HG03045 (cell line): ENCODE measurements around the gene GJA3.

ENCODE experiments used
- ATAC-seq: cut with Tn5 transposase; IDR thresholded peaks from one replicate; pipeline ENCODE4 v1.9.1; 2021; ENCODE audit warnings: mild to moderate bottlenecking, moderate library complexity; ENCODE audit not compliant: unreplicated experiment

The GJA3 gene

DNA sequence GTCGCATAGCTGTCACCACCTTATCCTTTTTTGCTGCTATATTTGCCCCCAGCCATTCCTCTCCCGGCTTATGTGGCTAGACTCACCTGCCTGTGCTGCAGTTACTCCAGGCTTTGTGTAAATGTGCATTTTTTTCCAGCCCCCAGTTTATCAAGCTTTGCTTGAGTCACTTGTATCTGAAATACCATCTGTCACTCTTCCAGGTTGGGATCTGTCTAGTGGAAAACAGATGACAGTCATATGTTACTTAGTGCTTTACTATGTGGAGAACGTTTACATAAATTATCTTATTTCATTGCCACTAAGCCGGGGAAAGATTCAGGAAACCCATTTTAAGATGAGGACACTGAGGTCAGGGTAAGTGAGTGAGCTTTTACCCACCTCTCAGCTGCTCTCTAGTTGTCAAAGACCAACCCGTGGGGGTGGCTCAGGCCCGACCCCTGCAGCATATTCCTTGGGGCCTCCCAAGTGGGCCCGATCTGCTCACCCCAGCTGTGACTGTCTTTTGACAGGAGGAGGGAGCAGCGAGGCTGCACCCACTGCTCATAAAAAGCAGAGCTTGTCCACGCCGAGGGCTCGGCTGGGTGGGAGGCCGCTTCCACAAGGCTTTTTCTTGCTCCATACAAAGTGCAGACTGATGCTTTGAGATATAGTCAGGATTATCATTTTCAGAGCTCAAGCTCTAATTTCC, 24.7 kb upstream of the GJA3 start:
- ATAC-seq, result no peak

DNA sequence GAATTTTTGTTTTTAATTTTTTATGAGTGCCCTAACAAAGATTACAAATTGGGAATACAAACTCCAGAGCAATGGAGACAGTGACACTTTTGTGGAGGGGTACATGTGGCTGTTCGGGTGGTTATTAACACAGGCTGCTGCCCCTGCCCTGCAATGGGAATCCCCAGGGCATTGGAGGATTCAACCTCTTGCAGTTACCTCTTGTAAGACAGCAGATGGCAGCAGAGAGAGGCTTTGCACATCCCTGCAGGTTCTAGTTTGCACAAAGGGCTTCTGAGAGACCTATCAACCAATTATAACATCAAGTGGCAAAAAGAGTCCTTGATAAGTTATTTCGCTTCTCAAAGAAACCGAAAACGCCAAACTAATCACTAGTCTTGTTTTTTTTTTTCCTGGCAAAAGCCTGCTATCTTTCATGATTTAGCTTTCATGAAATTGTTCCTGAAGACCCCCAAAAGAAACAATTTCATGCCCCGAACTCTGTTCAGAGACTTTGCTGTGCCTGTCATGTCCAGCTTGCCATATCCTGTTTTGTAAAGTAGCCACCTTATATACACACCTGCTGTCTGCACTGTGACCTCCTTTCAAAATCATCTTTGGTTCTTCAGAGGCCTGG, 21.5 kb upstream of the GJA3 start:
- ATAC-seq, result no peak

DNA sequence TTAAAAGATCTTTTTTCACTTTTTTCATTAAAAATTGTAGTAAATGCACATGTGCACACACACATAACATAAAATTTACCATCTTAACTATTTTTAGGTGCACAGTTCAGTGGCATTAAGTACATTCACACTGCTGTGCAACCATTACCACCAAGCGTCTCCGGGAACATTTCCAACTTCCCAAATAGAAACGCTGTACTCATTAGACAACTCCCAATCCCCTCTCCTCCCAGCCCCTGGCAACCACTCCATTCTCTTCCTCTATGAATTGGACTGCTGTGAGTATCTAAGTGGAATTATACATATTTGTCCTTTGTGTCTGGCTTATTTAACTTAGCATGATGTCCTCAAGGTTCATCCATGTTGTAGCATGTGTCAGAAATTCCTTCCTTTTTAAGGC, 20.3 kb upstream of the GJA3 start:
- ATAC-seq, result no peak

DNA sequence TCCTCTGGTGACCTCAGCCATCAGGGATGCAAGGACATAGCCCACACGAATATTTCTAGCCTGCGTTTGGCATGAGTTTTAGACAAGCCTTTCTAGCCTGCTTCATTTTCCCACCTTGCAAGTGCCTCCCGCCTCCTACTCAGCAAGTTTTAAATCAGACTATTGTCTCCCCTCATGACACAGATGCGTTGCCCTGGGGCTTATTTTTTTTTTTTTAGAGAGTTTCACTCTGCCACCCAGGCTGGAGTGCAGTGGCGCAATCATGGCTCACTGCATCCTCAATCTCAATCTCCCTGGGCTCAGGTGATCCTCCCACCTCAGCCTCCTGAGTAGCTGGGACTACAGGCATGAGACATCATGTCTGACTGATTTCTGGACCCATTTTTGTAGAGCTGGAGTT, 17.3 kb upstream of the GJA3 start:
- no peak for ATAC-seq

DNA sequence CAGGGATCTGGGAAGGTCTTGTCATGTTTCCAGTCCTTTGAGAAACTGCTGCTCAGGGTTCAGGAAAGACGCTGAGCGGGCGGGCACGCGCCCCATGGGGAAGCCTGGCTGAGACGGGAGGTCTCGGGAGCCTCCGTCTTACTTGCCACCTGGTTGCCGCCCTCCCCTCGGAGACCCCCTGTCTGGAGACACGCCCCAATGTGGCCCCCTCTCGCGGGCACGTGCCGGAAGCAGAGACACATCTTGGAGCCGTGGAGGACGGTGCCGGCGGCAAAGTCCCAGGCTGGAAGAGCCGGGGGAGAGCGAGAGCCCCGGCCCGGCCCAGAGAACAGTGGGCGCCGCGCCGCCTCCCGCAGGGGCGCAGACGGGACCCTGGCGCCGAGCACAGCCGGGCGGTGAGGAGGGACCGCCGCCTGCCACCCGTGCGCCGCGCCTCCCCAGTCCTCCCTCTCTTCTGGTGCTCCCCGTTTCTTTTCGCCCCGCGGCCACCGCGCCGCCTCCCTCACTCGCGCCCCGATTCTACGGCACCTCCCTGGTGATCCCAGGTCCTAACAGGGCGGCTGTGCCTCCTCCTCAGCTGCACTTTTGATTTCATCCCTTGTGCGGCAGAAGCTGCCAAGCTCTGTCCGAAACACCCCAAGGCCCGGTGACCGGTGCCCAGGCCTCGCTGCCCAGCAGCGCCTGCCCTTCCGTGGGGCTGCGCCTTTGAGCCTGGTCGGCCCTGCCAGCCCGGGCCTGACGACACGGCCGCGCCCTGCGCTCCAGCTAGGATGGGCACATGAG, 16.4 kb upstream of the GJA3 start:
- no peak for ATAC-seq

DNA sequence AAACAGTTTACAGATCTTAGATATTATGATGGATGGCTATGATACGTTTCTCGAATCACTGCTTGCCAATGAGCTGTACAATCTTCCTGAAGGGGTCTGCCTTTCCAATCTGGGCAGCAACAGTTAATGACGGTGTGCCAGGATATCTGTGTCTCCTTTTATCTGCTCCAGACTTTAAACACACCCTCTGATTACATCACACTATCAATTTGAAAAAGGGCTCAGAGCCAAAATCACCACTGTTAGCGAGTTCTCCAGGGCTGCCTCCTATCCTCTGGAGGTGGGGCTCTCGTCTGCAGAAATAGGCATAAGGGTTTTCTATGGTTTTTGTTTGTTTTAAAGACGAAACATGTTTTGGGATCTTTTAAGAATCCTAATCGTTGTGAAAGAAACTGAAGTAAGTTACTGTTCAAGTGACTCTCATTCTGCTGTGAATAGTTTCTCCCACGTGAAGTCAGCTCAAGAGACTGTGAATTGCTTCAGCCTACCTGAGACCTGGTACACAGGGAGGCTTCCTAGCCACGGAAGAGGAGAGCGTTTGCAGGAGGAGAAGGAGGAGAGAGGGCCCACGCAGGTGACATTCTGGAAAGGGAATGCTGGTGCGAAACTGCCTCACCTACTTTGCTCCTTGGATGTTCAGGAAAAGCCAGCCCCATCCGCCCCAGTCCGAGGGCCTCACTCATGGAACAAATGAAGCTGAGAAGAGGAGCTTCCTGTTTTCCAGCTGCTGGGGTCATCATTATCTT, 15.2 kb upstream of the GJA3 start:
- ATAC-seq, result no peak

DNA sequence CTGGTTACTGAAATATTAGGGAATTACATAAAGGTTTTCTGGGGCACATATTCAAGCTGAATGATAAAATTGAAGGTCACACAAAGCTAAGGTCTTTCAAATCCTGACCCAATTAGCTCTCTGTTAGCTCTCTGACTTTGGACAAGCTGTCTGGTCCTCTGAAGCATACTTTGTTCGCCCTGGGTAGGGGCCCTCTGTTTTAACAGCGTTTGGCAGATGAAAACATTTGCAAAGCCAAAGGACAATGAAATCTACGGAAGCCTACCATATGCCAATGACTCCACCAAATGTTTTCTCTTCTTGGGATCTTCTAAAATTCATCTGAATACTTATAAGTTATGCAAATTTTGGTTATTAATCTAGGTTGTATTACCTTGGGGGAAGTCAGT, 14.5 kb upstream of the GJA3 start:
- no peak for ATAC-seq

DNA sequence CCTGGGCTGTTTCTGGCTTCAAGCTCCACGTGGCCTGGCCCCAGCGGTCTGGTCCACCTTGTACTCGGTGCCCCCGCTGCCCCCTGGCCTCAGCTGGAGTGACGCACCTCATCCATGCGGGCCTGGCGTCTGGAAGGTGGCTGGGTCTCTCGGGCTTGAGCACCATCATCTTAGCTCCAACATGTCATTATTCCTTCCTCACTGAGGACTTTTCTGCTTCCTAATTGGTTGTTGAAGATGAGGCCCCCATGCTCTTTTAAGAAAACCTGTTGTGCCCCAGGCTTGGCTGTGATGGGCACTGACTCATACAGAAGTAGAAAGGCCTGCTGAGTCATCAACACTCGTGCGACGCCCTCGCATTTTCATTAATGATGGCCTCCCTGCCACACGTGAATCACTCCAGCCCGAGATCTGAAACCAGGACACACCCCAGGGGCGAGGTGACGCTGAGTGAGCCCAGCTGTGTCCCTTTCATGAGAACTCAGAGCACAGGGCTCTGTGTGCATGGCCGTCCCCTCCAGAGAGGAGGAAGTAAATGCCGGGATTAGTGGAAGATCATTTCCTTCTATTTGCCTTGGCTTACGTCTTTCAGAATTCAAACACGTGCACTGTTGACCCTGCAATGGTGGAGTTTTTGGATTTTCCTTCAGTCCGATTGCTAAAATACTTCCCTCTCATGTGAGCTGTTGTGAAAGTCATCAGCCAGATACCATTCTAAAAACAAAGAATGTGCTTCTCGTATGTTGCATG, 14.0 kb upstream of the GJA3 start:
- ATAC-seq, result peak; percentile 85

DNA sequence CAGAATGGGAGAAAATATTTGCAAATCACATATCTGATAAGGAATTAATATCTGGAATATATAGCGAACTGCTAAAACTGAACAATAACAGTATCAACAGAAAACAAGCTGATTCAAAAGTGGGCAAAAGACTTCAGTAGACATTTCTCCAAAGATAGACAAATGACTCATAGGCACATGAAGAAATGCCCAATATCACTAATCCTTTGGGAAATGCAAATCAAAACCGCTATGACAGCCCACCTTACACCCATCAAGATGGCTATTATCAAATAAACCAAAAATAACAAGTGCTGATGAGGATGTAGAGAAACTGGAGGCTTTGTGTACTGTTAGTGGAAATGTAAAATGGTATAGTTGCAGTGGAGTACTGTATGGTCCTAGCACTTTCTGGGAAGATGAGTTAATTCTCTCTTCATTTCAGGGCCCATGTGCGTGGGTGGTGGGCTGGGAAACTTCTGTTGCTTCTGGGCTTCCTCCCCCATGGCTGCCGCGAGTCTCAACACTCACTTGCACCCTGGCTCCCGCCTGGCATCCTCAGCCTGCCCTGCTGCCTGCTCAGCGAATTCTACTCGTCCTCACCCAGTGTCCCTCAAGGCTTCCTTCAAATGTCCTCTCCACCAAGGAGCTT, 12.4 kb upstream of the GJA3 start:
- no peak for ATAC-seq

DNA sequence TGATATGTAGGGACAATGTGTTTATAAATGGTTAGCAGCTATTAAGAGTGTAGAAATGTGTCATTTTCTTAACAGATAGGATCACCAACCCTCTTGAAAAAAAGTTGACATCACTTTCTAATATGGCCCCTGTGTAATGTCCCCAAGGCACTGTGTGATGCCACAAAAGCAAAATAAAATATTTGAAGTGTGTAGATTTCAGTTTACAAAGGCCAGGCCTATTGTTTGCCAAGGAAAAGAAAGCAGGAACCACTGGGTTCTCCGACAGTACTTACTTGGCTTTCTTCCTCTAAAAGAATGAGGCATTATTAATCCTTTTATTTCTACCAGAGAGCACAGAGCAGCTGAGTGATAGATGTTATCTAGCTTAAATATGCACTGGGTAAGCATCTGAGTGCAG, 10.5 kb upstream of the GJA3 start:
- no peak for ATAC-seq

DNA sequence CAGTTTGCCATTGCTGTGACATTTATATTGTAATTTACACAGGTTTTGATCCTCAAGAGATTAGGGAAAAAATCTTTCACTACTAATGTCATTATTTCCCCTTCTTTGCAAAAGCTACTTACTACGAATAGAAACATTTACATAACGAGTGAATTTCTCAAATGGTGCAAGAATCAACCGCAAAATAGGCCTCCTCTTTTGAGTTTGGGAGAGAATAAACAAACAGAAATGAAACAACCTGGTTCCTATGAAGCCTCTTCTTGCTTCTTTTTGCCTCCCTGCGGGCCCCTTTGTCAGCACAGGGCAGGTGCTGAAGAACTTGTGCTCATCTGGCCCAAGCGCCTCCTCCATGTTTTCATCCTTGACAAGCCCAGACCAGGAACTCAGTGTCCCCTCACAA, 10.1 kb upstream of the GJA3 start:
- ATAC-seq, result no peak

DNA sequence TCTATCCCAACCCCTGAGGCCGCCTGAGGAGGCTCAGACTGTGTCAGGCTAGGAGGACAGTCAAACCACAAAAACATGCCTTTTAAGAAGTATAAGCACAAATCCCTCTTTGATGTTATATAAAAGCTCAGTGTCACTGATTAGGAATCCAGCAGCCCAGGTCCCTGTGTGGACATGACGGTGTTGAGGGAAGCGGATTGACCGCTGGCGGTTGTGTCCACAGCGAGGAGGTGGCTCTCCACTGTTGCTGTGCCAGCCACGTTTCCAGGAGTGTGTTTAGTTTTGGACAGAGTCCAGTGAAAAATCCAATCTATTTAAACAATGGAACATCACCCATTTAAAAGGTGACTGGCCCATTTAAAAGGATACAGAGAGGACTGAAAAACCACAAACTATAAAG, 7.5 kb upstream of the GJA3 start:
- no peak for ATAC-seq

DNA sequence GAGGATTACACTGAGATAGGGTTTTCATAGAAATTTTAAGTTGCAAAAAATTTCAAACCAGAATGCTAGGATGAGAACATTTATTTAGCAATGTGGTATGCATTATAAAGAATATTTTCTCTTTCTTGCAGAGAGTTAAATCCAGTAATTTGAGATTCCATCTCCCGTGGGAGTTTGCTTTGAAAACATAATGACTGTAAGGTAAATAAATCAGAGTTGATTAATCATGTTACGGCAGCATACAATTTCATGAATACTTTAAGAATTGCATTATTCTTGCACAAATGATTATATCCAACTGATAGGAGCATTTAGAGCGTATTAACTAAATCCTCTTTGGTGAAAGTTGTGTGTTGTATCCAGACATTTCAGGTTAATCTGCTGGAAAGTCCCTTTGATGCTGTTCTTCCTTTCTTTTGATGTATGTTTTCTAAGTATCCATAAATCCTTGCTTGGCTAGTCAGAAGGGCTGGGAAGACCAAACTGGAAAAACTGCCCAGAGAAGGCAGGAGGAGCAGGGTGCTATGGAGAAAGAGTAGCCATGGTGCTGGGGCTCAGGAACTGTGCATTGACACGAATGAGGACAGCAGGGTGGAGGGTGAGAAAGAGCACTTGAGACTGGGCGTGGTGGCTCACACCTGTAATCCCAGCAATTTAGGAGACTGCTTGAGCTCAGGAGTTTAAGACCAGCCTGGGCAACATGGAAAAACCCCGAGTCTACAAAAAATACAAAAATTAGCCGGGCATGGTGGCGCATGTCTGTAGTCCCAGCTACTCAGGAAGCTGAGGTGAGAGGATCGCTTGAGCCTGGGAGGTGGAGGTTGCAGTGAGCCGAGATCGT, 4.8 kb upstream of the GJA3 start:
- no peak for ATAC-seq

DNA sequence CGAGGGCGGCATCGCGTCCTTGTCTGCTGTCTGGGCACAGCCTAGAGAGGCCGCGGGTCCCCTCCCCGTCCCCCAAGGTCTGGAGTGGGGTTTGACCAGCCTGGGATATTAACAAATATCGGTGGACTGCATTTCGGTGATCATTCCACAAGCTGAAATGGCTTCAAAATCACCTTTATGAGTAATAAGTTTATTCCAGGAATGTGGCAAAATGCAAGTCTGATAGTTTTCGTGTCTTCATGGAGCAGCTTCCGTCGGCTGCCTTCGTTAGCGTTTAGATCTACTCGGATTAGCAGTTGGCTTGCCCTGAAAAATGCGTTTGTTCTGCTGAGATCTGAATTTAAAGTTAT, 1.1 kb upstream of the GJA3 start:
- no peak for ATAC-seq

DNA sequence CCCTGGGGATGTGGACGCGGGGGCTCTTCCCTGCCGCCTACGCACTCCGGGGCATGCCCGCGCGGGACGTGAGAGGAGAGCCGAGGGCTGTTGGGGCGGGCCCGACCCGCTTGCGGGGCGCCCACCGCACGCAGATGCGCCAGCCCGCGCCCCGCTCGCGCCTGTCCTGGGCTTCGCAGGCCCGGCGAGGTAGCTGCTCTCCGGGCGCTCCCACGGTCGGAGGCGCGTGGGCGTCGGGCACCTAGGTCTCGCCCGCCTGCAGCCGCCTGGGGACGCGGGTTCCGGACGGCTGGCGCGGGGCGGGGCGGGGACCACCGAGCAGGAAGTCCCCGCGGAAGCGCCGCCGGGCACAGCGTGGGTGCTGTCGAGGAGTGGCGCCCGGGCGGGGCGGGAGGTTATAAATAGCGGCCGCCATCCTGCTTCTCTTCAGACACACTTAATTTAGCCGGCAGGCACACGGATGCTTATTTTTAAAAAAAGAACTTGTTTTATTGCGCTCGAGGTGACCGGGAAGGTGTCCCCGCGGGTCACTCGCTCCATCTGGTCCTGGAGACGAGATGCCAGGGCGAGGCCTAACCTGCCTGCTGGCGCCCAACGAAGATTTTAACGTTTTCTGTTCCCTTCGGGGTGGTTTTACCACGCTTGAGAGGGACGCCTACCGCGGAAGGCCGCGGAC, 561 bp upstream of the GJA3 start:
- ATAC-seq, result peak; percentile 48

DNA sequence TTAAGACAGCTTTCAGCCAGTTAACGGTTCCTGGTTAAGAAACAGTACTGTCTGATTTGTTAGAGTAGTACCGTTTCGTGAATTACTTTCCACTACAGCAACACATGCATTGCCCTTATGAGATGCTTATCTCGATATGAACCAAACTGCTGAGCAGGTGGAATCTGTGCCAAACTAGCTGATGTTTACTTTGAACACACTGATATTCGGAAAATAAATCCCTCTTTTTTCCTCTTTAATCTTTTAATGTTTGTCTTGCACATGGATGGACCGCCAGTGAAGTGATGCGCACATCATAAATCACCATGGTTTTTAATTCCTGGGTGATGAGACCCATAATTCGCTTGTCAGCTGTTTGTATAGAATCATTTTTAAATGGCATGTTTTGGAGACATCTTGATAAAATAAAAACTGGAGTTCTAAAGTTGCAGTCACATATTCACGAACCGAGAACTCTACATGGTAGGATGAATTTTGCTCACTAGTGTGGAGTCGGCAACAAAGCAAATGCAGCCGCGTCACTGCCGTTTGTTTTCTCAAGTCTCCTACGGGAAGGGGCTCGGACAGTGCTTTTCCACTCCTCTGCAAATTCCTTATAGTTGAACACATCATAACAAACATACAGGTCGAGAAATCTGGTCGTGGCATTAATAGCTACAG, 1.1 kb downstream of the GJA3 start:
- ATAC-seq, result no peak

DNA sequence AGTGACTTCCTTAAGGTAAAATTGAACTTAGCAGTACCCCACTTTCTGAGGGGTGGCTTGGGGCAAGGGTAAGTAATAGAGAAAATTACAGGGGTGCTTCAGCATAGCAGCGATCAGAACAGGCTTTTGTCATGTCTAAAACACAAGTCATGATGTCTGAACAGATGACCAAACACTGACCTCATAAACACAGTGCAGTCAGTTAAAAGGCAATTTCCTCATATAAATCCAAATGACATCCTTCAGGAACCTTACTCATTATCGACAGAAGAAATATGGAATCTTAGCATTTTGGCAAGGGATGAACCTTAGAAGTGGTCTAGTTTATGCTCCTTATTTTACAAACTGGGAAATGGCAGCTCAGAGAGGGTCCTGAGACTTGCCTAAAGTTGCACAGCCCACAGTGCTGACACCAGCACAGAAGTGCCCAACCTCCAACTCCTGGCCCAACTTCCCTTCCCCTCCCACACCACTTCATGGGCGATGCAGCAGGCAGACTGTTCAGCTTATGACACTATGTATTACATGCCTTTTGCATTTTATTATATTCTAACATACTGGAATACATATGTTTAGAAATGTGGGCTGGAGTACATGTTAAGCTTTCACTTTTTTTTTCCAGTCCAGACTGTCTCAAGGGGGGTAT, 3.6 kb downstream of the GJA3 start:
- no peak for ATAC-seq

DNA sequence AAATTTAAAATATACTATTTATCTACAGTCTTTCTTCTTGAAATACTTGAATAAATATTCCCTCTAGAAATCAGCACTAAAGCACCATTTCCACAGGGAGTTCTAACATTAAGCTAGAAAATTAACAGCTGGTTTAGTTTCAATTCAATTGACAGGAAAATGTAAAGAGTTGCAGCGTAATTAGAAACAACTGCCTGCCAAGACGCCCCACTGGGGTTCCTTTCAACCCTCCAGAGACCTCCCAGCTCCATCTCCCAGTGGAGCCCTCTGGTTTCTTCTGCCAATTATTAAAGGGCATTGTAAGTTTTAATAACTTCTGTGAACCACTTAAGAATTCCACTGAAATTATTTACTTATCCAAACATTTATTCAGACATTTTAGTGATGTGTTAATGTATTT, 4.2 kb downstream of the GJA3 start:
- ATAC-seq, result no peak
